ENCODE measurements around the gene RANBP10. TPM values are rescaled to one million over a fixed set of nuclear protein-coding genes. Genes with fewer than 3 reads are reported as not detected.

Gene RANBP10
- total and polyA plus RNA-seq, 2 of the 13 experiments (the other 11 are each of a cell fraction or from before 2014, with no cell fraction given), result 9.2 to 22.7 TPM

DNA sequence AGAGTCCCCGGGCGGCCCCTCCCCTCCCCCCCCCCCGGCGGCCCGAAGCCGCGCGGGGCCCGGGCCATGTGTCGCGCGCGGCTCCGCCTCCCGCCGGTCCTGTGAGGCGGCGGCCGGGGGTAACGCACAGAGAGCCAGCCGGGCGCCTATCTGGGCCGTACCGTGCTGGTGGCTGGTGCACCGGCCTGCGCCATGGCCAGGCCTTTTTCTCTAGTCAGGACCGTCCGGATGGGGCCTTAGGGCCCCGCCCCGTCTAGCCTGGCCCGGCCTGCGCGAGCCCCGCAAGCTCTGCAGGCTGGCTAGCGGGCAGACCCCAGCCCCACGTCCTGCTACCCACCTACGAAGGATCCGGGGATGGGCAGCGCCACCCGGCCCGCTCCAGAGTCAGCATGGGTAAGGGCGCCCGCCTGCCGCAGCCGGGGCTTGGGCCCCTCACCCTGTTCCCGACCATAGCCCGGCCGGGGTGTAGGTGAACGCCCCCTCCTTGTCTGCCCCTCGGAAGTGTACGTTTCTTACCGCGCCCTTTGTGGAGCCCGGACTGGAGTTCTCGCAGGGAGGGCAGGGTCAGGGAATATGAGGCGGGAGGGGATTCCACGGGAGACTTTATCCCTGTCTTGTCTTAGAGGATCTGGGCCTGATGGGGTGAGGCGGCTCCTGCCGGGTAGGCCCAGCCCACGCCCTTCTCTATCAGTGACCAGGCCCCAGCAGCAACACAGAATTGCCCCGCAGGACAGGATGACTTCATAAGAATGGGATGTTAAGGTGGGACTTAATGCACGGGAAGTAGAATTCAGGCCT lies 40.9 kb upstream of the RANBP10 start, which contains the start of gene CENPT (continued):
- TF ChIP-seq, protein P1, sequence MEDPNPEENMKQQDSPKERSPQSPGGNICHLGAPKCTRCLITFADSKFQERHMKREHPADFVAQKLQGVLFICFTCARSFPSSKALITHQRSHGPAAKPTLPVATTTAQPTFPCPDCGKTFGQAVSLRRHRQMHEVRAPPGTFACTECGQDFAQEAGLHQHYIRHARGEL (CRISPR knock-in tag; IDR thresholded peaks at IDR 0.05), result no peak
- TF ChIP-seq, protein P2, sequence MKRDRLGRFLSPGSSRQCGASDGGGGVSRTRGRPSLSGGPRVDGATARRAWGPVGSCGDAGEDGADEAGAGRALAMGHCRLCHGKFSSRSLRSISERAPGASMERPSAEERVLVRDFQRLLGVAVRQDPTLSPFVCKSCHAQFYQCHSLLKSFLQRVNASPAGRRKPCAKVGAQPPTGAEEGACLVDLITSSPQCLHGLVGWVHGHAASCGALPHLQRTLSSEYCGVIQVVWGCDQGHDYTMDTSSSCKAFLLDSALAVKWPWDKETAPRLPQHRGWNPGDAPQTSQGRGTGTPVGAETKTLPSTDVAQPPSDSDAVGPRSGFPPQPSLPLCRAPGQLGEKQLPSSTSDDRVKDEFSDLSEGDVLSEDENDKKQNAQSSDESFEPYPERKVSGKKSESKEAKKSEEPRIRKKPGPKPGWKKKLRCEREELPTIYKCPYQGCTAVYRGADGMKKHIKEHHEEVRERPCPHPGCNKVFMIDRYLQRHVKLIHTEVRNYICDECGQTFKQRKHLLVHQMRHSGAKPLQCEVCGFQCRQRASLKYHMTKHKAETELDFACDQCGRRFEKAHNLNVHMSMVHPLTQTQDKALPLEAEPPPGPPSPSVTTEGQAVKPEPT (CRISPR knock-in tag; IDR thresholded peaks at IDR 0.05; ENCODE audit: low read depth), result no peak
- no peak for TF ChIP-seq FOXK2 (IDR thresholded peaks at IDR 0.05)
- TF ChIP-seq RAD51 (IDR thresholded peaks at IDR 0.05; ENCODE audit: borderline replicate concordance), result no peak
- no peak for TF ChIP-seq ZNF382 (CRISPR knock-in tag; IDR thresholded peaks at IDR 0.05; ENCODE audit: borderline replicate concordance)
- TF ChIP-seq PLRG1 (conservative IDR thresholded peaks at IDR 0.05), result no peak
- no peak for TF ChIP-seq ZNF790 (CRISPR knock-in tag; IDR thresholded peaks at IDR 0.05; ENCODE audit: borderline replicate concordance)
- TF ChIP-seq EZH2 (conservative IDR thresholded peaks at IDR 0.05; ENCODE audit: low read depth, low read length), result no peak
- no peak for TF ChIP-seq ZNF34 (CRISPR knock-in tag; IDR thresholded peaks at IDR 0.05; ENCODE audit: borderline replicate concordance)
- TF ChIP-seq, protein P3, sequence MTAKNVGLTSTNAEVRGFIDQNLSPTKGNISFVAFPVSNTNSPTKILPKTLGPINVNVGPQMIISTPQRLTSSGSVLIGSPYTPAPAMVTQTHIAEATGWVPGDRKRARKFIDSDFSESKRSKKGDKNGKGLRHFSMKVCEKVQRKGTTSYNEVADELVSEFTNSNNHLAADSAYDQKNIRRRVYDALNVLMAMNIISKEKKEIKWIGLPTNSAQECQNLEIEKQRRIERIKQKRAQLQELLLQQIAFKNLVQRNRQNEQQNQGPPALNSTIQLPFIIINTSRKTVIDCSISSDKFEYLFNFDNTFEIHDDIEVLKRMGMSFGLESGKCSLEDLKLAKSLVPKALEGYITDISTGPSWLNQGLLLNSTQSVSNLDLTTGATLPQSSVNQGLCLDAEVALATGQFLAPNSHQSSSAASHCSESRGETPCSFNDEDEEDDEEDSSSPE (CRISPR knock-in tag; IDR thresholded peaks at IDR 0.05), result no peak
- no peak for TF ChIP-seq HDAC1 (CRISPR knock-in tag; IDR thresholded peaks at IDR 0.05)
- TF ChIP-seq ZBTB43 (CRISPR knock-in tag; conservative IDR thresholded peaks at IDR 0.05), result no peak
- no peak for TF ChIP-seq NR2C2 (CRISPR knock-in tag; IDR thresholded peaks at IDR 0.05; ENCODE audit: borderline replicate concordance)
- TF ChIP-seq MED1 (CRISPR knock-in tag; IDR thresholded peaks at IDR 0.05), result no peak
- no peak for TF ChIP-seq BRF2 (CRISPR knock-in tag; IDR thresholded peaks at IDR 0.05)
- no peak for TF ChIP-seq ZNF253 (CRISPR knock-in tag; IDR thresholded peaks at IDR 0.05; ENCODE audit: borderline replicate concordance)
- TF ChIP-seq ZNF567 (CRISPR knock-in tag; IDR thresholded peaks at IDR 0.05; ENCODE audit: borderline replicate concordance), result no peak
- no peak for TF ChIP-seq HMG20A (CRISPR knock-in tag; IDR thresholded peaks at IDR 0.05; ENCODE audit: borderline replicate concordance)
- TF ChIP-seq ZNF3 (CRISPR knock-in tag; IDR thresholded peaks at IDR 0.05), result no peak; the same call in 1 of the 2 replicates
- TF ChIP-seq, protein P4, sequence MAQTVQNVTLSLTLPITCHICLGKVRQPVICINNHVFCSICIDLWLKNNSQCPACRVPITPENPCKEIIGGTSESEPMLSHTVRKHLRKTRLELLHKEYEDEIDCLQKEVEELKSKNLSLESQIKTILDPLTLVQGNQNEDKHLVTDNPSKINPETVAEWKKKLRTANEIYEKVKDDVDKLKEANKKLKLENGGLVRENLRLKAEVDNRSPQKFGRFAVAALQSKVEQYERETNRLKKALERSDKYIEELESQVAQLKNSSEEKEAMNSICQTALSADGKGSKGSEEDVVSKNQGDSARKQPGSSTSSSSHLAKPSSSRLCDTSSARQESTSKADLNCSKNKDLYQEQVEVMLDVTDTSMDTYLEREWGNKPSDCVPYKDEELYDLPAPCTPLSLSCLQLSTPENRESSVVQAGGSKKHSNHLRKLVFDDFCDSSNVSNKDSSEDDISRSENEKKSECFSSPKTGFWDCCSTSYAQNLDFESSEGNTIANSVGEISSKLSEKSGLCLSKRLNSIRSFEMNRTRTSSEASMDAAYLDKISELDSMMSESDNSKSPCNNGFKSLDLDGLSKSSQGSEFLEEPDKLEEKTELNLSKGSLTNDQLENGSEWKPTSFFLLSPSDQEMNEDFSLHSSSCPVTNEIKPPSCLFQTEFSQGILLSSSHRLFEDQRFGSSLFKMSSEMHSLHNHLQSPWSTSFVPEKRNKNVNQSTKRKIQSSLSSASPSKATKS (CRISPR knock-in tag; IDR thresholded peaks at IDR 0.05), result no peak
- no peak for TF ChIP-seq GTF3A (CRISPR knock-in tag; conservative IDR thresholded peaks at IDR 0.05)
- TF ChIP-seq SATB2 (CRISPR knock-in tag; IDR thresholded peaks at IDR 0.05), result no peak
- no peak for TF ChIP-seq AKAP8 (CRISPR knock-in tag; IDR thresholded peaks at IDR 0.05)

All from HepG2 (cell line).